ENCODE data around the gene FEN1.

The FEN1 gene

DNA sequence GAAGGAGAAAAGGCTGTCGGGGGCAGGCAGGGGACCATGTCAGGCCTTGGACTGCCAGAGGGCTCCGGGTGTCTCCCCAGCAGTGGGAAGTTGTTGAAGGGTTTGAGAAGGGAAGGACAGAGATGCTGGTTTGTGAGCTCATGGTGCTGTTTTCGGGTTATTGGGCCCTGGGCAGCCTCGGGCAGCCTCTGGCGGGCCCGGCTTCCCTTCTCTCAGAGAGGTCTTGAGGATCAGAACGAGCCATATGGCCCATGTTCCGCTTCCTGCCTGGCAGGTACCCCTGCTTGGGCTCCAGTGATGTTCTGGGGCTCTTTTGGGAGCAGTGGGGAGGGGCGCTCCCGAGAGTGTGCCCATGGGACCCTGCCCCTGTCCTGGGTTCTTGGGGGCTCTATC is 30.5 kb upstream of the FEN1 start:
- Histone ChIP-seq H3K36me3 (ENCODE audit: control insufficient read depth in 1 of 2, insufficient read depth in 2 of 2, low read length in 2 of 2) (no peaks in the 10 kb centered on the region), H3K27me3 (ENCODE audit: low read depth, low read length) (no peaks in the 10 kb centered on the region), H3K4me1 (ENCODE audit: control insufficient read depth in 1 of 2, insufficient read depth in 2 of 2, low read length in 2 of 2) (no peaks in the 10 kb centered on the region), H3K4me3 (ENCODE audit: low read depth in 1 of 2, low read length in 2 of 2) (no peak overlapping the region), H3K9me3 (ENCODE audit: control insufficient read depth in 1 of 2, low read length in 2 of 2) (no peaks in the 10 kb centered on the region), H3K27ac (ENCODE audit: low read length) (no peak overlapping the region)

GRCh38 chr11:61762798-61763197 is 29.9 kb upstream of the FEN1 start:
- Histone ChIP-seq H3K27me3 (ENCODE audit: low read depth, low read length) (no peaks in the 10 kb centered on the region), H3K27ac (ENCODE audit: low read length) (no peak overlapping the region), H3K36me3 (ENCODE audit: control insufficient read depth in 1 of 2, insufficient read depth in 2 of 2, low read length in 2 of 2) (no peaks in the 10 kb centered on the region), H3K9me3 (ENCODE audit: control insufficient read depth in 1 of 2, low read length in 2 of 2) (no peaks in the 10 kb centered on the region), H3K4me1 (ENCODE audit: control insufficient read depth in 1 of 2, insufficient read depth in 2 of 2, low read length in 2 of 2) (no peaks in the 10 kb centered on the region), H3K4me3 (ENCODE audit: low read depth in 1 of 2, low read length in 2 of 2) (no peak overlapping the region)

DNA sequence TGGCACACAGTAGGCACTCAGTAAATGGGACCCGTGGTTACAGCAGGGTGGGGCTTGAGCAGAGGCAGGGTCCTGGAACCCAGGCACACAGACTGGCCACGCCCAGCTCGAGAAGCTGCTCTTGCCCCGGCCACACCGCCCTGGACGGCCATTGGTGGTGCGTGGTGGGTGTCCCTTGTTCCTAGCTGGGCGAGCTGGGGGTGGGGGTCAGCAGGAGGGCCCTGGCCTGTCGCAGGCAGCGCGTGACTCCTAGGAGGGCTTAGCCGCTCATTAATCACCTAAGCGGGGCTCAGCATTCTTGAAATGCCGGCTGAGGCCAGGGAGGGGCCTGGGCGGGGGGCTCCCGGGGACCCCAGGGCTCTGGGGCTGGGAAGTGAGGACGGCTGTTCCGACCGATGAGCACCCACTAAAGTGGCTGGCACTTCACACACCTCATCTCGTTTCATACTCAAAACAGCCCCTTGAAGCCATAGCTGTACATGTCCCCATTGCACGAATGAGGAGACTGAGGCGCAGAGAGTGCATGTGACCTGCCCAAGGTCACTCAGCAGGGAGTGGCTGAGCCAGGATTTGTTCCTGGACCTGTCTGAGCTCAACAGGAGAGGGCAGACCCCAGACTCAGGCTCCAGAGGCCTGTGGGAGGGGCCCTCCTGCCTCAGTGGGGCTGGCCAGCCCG is 28.6 kb upstream of the FEN1 start:
- Histone ChIP-seq H3K27me3 (ENCODE audit: low read depth, low read length) (no peaks in the 10 kb centered on the region), H3K36me3 (ENCODE audit: control insufficient read depth in 1 of 2, insufficient read depth in 2 of 2, low read length in 2 of 2) (no peaks in the 10 kb centered on the region), H3K4me1 (ENCODE audit: control insufficient read depth in 1 of 2, insufficient read depth in 2 of 2, low read length in 2 of 2) (no peaks in the 10 kb centered on the region), H3K4me3 (ENCODE audit: low read depth in 1 of 2, low read length in 2 of 2) (no peak overlapping the region), H3K9me3 (ENCODE audit: control insufficient read depth in 1 of 2, low read length in 2 of 2) (no peaks in the 10 kb centered on the region), H3K27ac (ENCODE audit: low read length) (no peak overlapping the region)

DNA sequence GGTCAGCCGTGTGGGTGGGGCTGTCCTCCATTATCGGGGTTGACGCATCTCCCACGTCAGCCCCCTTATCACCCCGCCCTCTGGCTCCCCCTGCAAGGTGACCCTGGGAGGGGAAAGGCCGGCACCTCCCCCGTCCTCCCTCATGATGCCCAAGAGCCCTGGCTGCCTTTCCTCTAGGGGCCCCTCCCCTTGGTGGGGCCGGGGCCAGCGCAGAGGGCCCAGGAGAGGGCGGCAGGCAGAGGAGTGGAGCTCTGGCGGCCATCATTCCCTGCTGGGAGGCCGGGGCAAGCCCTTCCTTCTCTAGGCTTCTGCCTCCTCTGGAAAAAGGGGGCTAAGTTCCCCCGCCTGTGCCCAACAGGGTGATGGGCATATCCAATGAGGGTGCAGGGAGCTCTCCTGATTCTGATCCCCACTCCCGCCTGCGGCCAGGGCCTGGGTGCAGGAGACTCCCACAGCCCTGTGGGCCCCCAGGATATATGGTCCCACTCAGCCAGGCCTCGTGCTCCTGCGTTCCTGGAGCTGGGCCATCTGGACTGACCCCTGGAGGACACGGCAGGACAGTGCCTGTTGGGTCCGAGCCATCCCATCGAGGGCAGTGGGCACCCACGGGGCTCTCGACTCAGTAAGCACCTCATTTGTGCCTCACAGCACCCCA is 28.0 kb upstream of the FEN1 start:
- no peaks in the 10 kb centered on the region for H3K36me3 ChIP-seq (ENCODE audit: control insufficient read depth in 1 of 2, insufficient read depth in 2 of 2, low read length in 2 of 2)
- H3K4me3 ChIP-seq (ENCODE audit: low read depth in 1 of 2, low read length in 2 of 2): no peak overlapping the region
- no peaks in the 10 kb centered on the region for H3K9me3 ChIP-seq (ENCODE audit: control insufficient read depth in 1 of 2, low read length in 2 of 2)
- no peaks in the 10 kb centered on the region for H3K27me3 ChIP-seq (ENCODE audit: low read depth, low read length)
- no peaks in the 10 kb centered on the region for H3K4me1 ChIP-seq (ENCODE audit: control insufficient read depth in 1 of 2, insufficient read depth in 2 of 2, low read length in 2 of 2)
- no peak overlapping the region for H3K27ac ChIP-seq (ENCODE audit: low read length)

DNA sequence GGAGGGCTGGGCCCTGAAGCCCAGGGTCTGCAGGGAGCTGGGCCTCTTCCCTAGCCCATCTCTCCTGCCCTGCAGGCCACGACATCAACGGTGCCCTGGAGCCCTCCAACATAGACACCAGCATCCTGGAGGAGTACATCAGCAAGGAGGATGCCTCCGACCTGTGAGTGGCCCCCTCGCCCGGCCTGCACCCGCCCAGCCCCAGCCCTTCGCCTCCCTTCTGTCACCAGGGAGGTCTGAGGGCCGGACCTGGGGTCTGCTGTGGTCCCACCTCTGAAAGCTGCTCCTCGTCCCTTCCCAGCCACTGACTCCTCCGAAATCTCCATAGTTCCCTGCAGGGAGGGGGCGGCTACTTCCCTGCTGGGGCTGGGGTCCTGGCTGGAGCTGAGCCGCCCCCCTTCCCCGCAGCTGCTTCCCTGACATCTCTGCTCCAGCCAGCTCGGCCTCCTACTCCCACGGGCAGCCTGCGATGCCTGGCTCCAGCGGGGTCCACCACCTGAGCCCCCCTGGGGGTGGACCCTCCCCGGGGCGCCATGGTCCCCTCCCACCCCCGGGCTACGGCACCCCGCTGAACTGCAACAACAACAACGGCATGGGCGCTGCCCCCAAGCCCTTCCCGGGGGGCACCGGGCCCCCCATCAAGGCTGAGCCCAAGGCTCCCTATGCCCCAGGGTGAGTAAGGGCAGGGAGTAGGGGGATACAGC is 27.0 kb upstream of the FEN1 start:
- no peaks in the 10 kb centered on the region for H3K27me3 ChIP-seq (ENCODE audit: low read depth, low read length)
- H3K9me3 ChIP-seq (ENCODE audit: control insufficient read depth in 1 of 2, low read length in 2 of 2): no peaks in the 10 kb centered on the region
- no peak overlapping the region for H3K27ac ChIP-seq (ENCODE audit: low read length)
- H3K36me3 ChIP-seq (ENCODE audit: control insufficient read depth in 1 of 2, insufficient read depth in 2 of 2, low read length in 2 of 2): no peaks in the 10 kb centered on the region
- H3K4me1 ChIP-seq (ENCODE audit: control insufficient read depth in 1 of 2, insufficient read depth in 2 of 2, low read length in 2 of 2): no peaks in the 10 kb centered on the region
- no peak overlapping the region for H3K4me3 ChIP-seq (ENCODE audit: low read depth in 1 of 2, low read length in 2 of 2)

GRCh38 chr11:61766353-61766841 is 26.3 kb upstream of the FEN1 start:
- Histone ChIP-seq H3K36me3 (ENCODE audit: control insufficient read depth in 1 of 2, insufficient read depth in 2 of 2, low read length in 2 of 2) (no peaks in the 10 kb centered on the region), H3K4me1 (ENCODE audit: control insufficient read depth in 1 of 2, insufficient read depth in 2 of 2, low read length in 2 of 2) (no peaks in the 10 kb centered on the region), H3K27ac (ENCODE audit: low read length) (no peak overlapping the region), H3K9me3 (ENCODE audit: control insufficient read depth in 1 of 2, low read length in 2 of 2) (no peaks in the 10 kb centered on the region), H3K27me3 (ENCODE audit: low read depth, low read length) (no peaks in the 10 kb centered on the region), H3K4me3 (ENCODE audit: low read depth in 1 of 2, low read length in 2 of 2) (no peak overlapping the region)

DNA sequence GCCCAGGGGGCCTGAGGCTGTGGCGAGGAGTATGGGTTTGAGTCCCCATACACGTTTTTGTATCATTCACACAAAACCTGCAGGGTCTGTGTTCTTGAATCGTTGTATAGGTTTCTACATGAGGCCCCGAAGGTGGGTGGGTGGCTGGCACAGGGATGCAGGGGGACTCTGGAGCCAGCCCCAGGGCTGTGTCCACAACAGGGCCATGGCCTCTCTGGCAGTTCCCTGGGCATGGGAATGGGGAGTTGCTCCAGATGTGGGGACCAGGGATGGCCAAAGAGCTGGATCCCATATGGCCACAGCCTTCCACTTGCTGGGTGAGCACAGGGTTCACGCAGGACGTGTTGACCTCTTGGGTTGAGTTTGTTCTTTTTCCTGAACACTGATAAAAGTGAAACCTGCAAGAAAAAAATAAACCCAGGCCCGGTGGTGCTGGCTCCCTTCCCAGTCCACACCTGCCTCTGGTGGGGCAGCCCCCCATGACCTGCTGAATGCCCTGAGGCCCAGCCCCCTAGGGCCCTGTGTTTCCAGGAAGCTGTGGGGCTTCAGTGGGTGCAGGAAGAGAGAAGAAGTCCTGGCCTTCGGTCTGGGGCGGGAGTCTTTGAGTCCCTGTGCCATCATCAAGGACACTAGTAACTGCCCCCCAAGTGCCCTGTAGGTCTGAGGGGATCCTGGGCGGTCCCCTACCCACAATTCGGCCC is 24.2 kb upstream of the FEN1 start:
- Histone ChIP-seq H3K36me3 (ENCODE audit: control insufficient read depth in 1 of 2, insufficient read depth in 2 of 2, low read length in 2 of 2) (no peaks in the 10 kb centered on the region), H3K4me3 (ENCODE audit: low read depth in 1 of 2, low read length in 2 of 2) (no peak overlapping the region), H3K27me3 (ENCODE audit: low read depth, low read length) (no peaks in the 10 kb centered on the region), H3K4me1 (ENCODE audit: control insufficient read depth in 1 of 2, insufficient read depth in 2 of 2, low read length in 2 of 2) (no peaks in the 10 kb centered on the region), H3K27ac (ENCODE audit: low read length) (no peak overlapping the region), H3K9me3 (ENCODE audit: control insufficient read depth in 1 of 2, low read length in 2 of 2) (no peaks in the 10 kb centered on the region)

DNA sequence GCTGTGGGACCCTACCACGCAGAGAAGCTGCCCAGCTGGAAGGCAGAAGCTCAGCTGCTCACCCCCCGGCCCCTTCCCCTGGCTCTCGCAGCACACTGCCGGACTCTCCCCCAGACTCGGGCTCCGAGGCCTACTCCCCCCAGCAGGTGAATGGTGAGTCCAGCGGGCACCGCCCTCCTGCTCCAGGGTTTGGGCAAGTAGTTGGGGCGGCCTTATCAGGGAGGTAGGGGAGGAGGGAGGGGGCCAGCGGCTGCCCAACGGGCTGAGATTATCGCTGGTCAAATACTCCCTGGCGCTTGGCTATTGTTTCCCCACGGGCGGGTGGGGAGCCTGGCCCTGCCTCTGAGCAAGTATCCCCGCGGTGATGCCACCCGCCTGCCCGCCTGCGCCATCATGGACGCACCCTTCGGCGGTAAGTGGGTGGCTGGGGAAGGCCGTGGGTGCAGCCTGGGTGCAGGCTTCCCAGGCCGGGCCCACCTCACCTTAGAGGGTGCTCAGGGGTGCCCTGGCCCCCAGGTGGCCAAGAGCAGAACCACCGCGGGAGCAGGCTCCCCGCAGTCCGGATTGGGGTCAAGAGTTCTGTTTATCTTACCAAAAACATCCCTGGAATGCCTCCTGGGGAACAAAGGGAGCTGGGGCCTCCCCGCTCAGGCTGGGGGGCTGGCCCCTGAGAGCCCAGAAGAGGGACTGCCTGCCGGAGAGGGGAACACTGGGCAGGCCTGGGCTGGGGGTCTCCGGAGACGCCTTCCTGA is 23.4 kb upstream of the FEN1 start:
- no peaks in the 10 kb centered on the region for H3K4me1 ChIP-seq (ENCODE audit: control insufficient read depth in 1 of 2, insufficient read depth in 2 of 2, low read length in 2 of 2)
- no peaks in the 10 kb centered on the region for H3K27me3 ChIP-seq (ENCODE audit: low read depth, low read length)
- no peak overlapping the region for H3K4me3 ChIP-seq (ENCODE audit: low read depth in 1 of 2, low read length in 2 of 2)
- H3K36me3 ChIP-seq (ENCODE audit: control insufficient read depth in 1 of 2, insufficient read depth in 2 of 2, low read length in 2 of 2): no peaks in the 10 kb centered on the region
- no peaks in the 10 kb centered on the region for H3K9me3 ChIP-seq (ENCODE audit: control insufficient read depth in 1 of 2, low read length in 2 of 2)
- no peak overlapping the region for H3K27ac ChIP-seq (ENCODE audit: low read length)

DNA sequence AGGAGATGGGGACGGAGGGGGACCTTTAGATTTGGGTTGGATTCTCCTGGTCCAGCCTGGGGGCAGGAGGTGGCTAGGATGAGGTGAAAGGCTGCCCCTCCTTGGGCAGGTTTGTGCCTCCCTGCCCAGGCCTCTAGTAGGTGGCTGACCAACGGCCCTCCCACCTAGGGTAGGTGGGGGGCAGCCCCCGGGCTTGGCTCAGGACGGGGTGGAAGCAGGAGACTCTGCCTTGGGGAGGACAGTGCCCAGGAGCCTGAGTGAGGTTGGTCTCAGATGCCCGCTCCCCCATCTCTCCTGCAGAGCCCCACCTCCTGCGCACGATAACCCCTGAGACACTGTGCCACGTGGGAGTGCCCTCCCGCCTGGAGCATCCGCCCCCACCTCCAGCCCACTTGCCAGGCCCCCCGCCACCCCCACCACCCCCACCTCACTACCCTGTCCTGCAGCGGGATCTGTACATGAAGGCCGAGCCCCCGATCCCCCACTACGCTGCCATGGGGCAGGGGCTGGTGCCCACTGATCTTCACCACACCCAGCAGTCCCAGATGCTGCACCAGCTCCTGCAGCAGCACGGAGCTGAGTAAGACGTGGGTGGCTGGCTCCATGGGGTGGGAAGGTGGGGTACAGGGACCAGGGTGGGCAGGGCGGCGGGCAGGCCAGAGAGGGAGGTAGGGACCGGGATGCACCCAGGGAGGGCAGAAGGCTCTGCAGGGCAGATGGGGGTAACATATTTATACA is 22.6 kb upstream of the FEN1 start:
- H3K4me3 ChIP-seq (ENCODE audit: low read depth in 1 of 2, low read length in 2 of 2): no peak overlapping the region
- no peaks in the 10 kb centered on the region for H3K4me1 ChIP-seq (ENCODE audit: control insufficient read depth in 1 of 2, insufficient read depth in 2 of 2, low read length in 2 of 2)
- no peaks in the 10 kb centered on the region for H3K36me3 ChIP-seq (ENCODE audit: control insufficient read depth in 1 of 2, insufficient read depth in 2 of 2, low read length in 2 of 2)
- no peak overlapping the region for H3K27ac ChIP-seq (ENCODE audit: low read length)
- H3K27me3 ChIP-seq (ENCODE audit: low read depth, low read length): no peaks in the 10 kb centered on the region
- H3K9me3 ChIP-seq (ENCODE audit: control insufficient read depth in 1 of 2, low read length in 2 of 2): no peaks in the 10 kb centered on the region

DNA sequence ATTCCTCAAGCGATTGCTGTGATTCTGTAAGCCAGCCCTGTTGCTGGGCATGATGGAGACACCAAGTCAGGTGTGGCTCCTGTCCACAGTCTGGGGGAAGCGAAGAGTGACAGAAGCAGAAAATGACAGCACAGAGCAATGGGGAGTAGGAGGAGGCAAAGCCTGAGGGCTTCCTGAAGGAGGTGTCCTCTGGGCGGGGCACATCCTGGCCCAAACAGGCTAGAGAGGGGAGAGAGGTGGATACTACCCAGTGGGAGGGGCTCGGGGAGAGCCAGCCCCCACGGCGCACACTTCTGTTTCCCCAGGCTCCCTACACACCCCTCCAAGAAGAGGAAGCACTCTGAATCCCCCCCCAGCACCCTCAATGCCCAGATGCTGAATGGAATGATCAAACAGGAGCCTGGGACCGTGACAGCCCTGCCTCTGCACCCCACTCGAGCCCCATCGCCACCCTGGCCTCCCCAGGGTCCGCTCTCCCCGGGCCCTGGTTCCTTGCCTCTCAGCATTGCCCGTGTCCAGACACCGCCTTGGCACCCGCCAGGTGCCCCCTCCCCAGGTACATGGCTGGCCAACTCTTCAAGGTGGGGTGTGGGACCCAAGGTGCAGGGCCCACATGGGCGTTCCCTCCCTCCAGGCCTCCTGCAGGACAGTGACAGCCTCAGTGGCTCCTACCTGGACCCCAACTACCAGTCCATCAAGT is 21.4 kb upstream of the FEN1 start:
- no peaks in the 10 kb centered on the region for H3K9me3 ChIP-seq (ENCODE audit: control insufficient read depth in 1 of 2, low read length in 2 of 2)
- no peak overlapping the region for H3K27ac ChIP-seq (ENCODE audit: low read length)
- no peaks in the 10 kb centered on the region for H3K36me3 ChIP-seq (ENCODE audit: control insufficient read depth in 1 of 2, insufficient read depth in 2 of 2, low read length in 2 of 2)
- no peak overlapping the region for H3K4me3 ChIP-seq (ENCODE audit: low read depth in 1 of 2, low read length in 2 of 2)
- H3K27me3 ChIP-seq (ENCODE audit: low read depth, low read length): no peaks in the 10 kb centered on the region
- no peaks in the 10 kb centered on the region for H3K4me1 ChIP-seq (ENCODE audit: control insufficient read depth in 1 of 2, insufficient read depth in 2 of 2, low read length in 2 of 2)
